Measurements from ENCODE around the gene ZNF385A. TPM values are rescaled to one million over a fixed set of nuclear protein-coding genes. Genes with fewer than 3 reads are reported as not detected.

Gene ZNF385A
- total and polyA plus RNA-seq, 2 donors (not counting 3 experiments of a cell fraction or from before 2014, with no cell fraction given) = 1.6 to 7.9 TPM

- no TSS peak for BruUV-seq (replicated peaks)
- Histone ChIP-seq H3K4me3 (replicated peaks in 1 of 3; ENCODE audit: insufficient read depth in 1 of 3, low read depth in 1 of 3, low read length in 3 of 3) (no peak overlapping the region), H3K4me2 (ENCODE audit: insufficient read depth, low read length) (no peak overlapping the region), H3K79me2 (ENCODE audit: control insufficient read depth, insufficient read depth, low read length) (no peaks in the 10 kb centered on the region), H3K9me3 (replicated peaks; ENCODE audit: control insufficient read depth, insufficient read depth, low read length) (no peaks in the 10 kb centered on the region), H3K9ac (replicated peaks; ENCODE audit: extremely low read depth, insufficient read depth, low read length) (no peak overlapping the region), H3K27me3 (ENCODE audit: control insufficient read depth in 2 of 2, insufficient read depth in 2 of 2, low read length in 2 of 2) (no peaks in the 10 kb centered on the region), H3K27ac (ENCODE audit: insufficient read depth, low read depth, low read length) (no peak overlapping the region), H2AFZ (ENCODE audit: low read depth, low read length) (no peak overlapping the region), H3K36me3 (ENCODE audit: control insufficient read depth in 2 of 2, extremely low read depth in 1 of 2, insufficient read depth in 2 of 2, low read length in 2 of 2) (no peaks in the 10 kb centered on the region), H3K4me1 (ENCODE audit: control insufficient read depth, extremely low read depth, insufficient read depth, low read length) (peaks cover 13% of the 10 kb centered on the region), H3K9me1 (replicated peaks; ENCODE audit: control insufficient read depth, extremely low read depth, insufficient read depth, low read length) (no peaks in the 10 kb centered on the region), H4K20me1 (replicated peaks; ENCODE audit: control insufficient read depth, extremely low read depth, insufficient read depth, low read length) (no peaks in the 10 kb centered on the region)
- dilution Hi-C loops (cut with MboI; ENCODE audit: extremely low pct_ligation_motif_present, low sequenced_read_pairs) (no loop called here), intact Hi-C loops (cut with micrococcal nuclease) (no loop called here)
- TF ChIP-seq EZH2 (IDR thresholded peaks at IDR 0.05; ENCODE audit: borderline replicate concordance, low read depth, low read length, severe bottlenecking) (no peak), POLR2A (IDR thresholded peaks at IDR 0.05; ENCODE audit: low read depth, low read length) (no peak), JUN (IDR thresholded peaks at IDR 0.05; ENCODE audit: borderline replicate concordance, insufficient read depth, insufficient read length, low read depth) (no peak), GATA2 (IDR thresholded peaks at IDR 0.05; ENCODE audit: insufficient read depth, insufficient read length, low read depth, low read length) (no peak), CTCF (IDR thresholded peaks at IDR 0.05; ENCODE audit: extremely low read depth in 1 of 2, insufficient read depth in 1 of 2, low read depth in 1 of 2, low read length in 2 of 2) (no peak), MYC (IDR thresholded peaks at IDR 0.05; ENCODE audit: low read depth, low read length) (no peak), FOS (IDR thresholded peaks at IDR 0.05; ENCODE audit: borderline replicate concordance, insufficient read depth, low read length) (no peak), POLR2AphosphoS5 (IDR thresholded peaks at IDR 0.05; ENCODE audit: insufficient read depth, low read depth, low read length) (no peak)
- TF ChIP-seq, protein P1, sequence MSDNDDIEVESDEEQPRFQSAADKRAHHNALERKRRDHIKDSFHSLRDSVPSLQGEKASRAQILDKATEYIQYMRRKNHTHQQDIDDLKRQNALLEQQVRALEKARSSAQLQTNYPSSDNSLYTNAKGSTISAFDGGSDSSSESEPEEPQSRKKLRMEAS (IDR thresholded peaks at IDR 0.05; ENCODE audit: insufficient read depth, insufficient read length) = no peak
- POLR2A ChIA-PET = interaction anchor here (0.5 kb wide), 1 partner anchor 152 kb away, joined by 6 read pairs; no protein-coding TSS in a partner anchor
- CTCF ChIA-PET = no interaction called here
- FAIRE-seq = no peak
- DNase-seq (ENCODE audit: low read depth, low spot score) = no peak
Measured at GRCh38 chr12:54376596-54376995, 7.9 kb downstream of the ZNF385A start.

Measured in endothelial cell of umbilical vein (primary cell).